HG02885 (cell line): ENCODE results near the gene CENPT.

Experiments used
- ATAC-seq: cut with Tn5 transposase; IDR thresholded peaks from one replicate; pipeline ENCODE4 v1.9.1; 2021; ENCODE audit warnings: mild to moderate bottlenecking; ENCODE audit not compliant: unreplicated experiment, poor library complexity

CENPT gene

GRCh38 chr16:67779256-67780014, 68.1 kb downstream of the CENPT start:
- ATAC-seq: no peak
